Measurements from ENCODE around the gene TET2.

DNA sequence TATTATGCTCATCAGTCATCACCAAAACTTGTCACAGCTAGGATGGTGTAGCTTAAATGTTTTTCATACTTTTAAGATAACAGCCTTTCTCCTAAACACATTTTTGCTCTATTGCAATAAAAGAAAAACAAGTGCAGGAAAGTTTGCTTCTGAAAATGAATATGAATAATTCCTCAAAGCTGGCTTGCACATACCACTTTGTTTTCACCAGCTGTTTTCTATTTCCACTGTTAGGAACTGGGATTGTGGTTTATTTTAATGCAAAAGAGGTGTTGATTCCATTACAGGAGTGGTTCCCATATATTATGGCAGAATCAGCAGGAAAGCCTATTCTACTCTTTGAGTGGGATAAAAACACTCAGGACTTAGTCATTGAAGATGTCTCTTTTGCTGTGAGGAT is 181.3 kb downstream of the TET2 start:
- TF ChIP-seq, protein P1, sequence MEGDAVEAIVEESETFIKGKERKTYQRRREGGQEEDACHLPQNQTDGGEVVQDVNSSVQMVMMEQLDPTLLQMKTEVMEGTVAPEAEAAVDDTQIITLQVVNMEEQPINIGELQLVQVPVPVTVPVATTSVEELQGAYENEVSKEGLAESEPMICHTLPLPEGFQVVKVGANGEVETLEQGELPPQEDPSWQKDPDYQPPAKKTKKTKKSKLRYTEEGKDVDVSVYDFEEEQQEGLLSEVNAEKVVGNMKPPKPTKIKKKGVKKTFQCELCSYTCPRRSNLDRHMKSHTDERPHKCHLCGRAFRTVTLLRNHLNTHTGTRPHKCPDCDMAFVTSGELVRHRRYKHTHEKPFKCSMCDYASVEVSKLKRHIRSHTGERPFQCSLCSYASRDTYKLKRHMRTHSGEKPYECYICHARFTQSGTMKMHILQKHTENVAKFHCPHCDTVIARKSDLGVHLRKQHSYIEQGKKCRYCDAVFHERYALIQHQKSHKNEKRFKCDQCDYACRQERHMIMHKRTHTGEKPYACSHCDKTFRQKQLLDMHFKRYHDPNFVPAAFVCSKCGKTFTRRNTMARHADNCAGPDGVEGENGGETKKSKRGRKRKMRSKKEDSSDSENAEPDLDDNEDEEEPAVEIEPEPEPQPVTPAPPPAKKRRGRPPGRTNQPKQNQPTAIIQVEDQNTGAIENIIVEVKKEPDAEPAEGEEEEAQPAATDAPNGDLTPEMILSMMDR (IDR thresholded peaks at IDR 0.05), result no peak
- TF ChIP-seq POLR2A (IDR thresholded peaks at IDR 0.05) (no peak), POLR2AphosphoS5 (IDR thresholded peaks at IDR 0.05) (no peak)
